Spleen (tissue), 11 donors: Measurements from ENCODE around the gene PLCH1. TPM values are rescaled to one million over a fixed set of nuclear protein-coding genes. Genes with fewer than 3 reads are reported as not detected.
"Not testable (repeated sequence)": the region's sequence is repeated elsewhere in the genome, so short reads cannot be mapped to it uniquely, and the experiment has no call there.

Experiments
- DNase-seq: peaks from one replicate; pipeline ENCODE4 v3.0.0-alpha.2; 2020
- H3K27ac ChIP-seq, 8 donors: fragments of 200-600 bp; sonication (generic) in 7 of 8; 1 replicate in 4 of 8; 2 replicates in 4 of 8; pipeline versions ENCODE4 v1.5.0 to v1.8.0; 2016 to 2021; ENCODE audit warnings: inconsistent platforms in 4 of 8, mild to moderate bottlenecking in 4 of 8, moderate library complexity in 1 of 8
- H3K27me3 ChIP-seq, 7 donors: fragments of 200-600 bp; sonication (generic) in 6 of 7; replicated peaks in 1 of 7; 1 replicate in 4 of 7; 2 replicates in 3 of 7; pipeline versions ENCODE4 v1.5.0 to v1.8.0; 2016 to 2021; ENCODE audit warnings: inconsistent platforms in 3 of 7, mild to moderate bottlenecking in 1 of 7
- H3K36me3 ChIP-seq, 6 donors: fragments of 200-600 bp; sonication (generic) in 5 of 6; 1 replicate in 4 of 6; 2 replicates in 2 of 6; pipeline versions ENCODE4 v1.5.0 to v1.8.0; 2016 to 2021; ENCODE audit warnings: inconsistent platforms in 2 of 6
- H3K4me1 ChIP-seq, 6 donors: fragments of 200-600 bp; sonication (generic) in 5 of 6; 1 replicate in 3 of 6; 2 replicates in 3 of 6; pipeline versions ENCODE4 v1.5.0 to v1.8.0; 2016 to 2021; ENCODE audit warnings: inconsistent platforms in 3 of 6
- H3K4me3 ChIP-seq, 8 donors: fragments of 200-600 bp; sonication (generic) in 7 of 8; 1 replicate in 4 of 8; 2 replicates in 4 of 8; pipeline versions ENCODE4 v1.5.0 to v1.8.0; 2016 to 2021; ENCODE audit warnings: inconsistent platforms in 4 of 8, mild to moderate bottlenecking in 4 of 8, moderate library complexity in 2 of 8
- H3K9me3 ChIP-seq, 8 donors: fragments of 200-600 bp; sonication (generic) in 7 of 8; 1 replicate in 4 of 8; 2 replicates in 4 of 8; pipeline versions ENCODE4 v1.5.0 to v1.8.0; 2016 to 2021; ENCODE audit warnings: inconsistent platforms in 4 of 8
- POLR2A ChIP-seq, 3 donors: fragments of 450-650 bp; IDR thresholded peaks; one replicate each; pipeline ENCODE4 v1.5.1; 2017; ENCODE audit warnings: antibody characterized with exemption in 3 of 3, mild to moderate bottlenecking in 1 of 3
- POLR2AphosphoS5 ChIP-seq, 3 donors: sonication (generic); formaldehyde crosslinking; IDR thresholded peaks; one replicate each; pipeline ENCODE4 v1.5.1; 2017; ENCODE audit warnings: antibody characterized with exemption in 3 of 3
- WGBS, 5 donors: extraction: QIAGEN DNeasy Blood & Tissue Kit in 3 of 5; methylation state at CpG; one replicate each; pipeline versions ENCODE4 v1.1.5 to v1.1.7; 2013 to 2018; 5-methylcytosine and 5-hydroxymethylcytosine counted together
- intact Hi-C: fragments of 100-400 bp; cut with DNase I; formaldehyde crosslinking; loops from one replicate; pipeline ENCODE4 v1.15.0; 2023; ENCODE audit warnings: low total_unique reads
- polyA plus RNA-seq, 3 donors: library from polyadenylated mRNA; stranded (reverse); fragments of 200-250 nt; gene quantifications; one replicate each; pipeline ENCODE4 v1.2.1, GENCODE V29; 2013
- total RNA-seq, 7 donors: library from RNA; depleted of rRNA in 3 of 7; stranded (reverse); fragments of >200 nt in 3 of 7; fragmentation: NEBNext Ultra II Directional in 4 of 7; extraction: Animal tissue kit (Norgen Biotek cat#: 25700) in 4 of 7; gene quantifications; one replicate each; pipeline versions ENCODE4 v1.1.0 to v1.2.1, GENCODE V29; 2016 to 2021
- TF ChIP-seq, protein P1 (sequence below), 11 experiments: fragments of 200-600 bp in 7 of 11; fragments of 450-650 bp in 4 of 11; sonication (generic) in 4 of 11; IDR thresholded peaks in 8 of 11; conservative IDR thresholded peaks in 3 of 11; 1 replicate in 7 of 11; 2 replicates in 4 of 11; pipeline versions ENCODE4 v1.4.0 to v1.8.0; 2016 to 2021; ENCODE audit warnings: antibody characterized with exemption in 11 of 11, inconsistent platforms in 4 of 11, mild to moderate bottlenecking in 1 of 11
- donor health status: healthy with polysubstance abuse.
- donor health status: DM: no; HTN: no; CAD: no; lungs with moderate emphysema.
- donor health status: DM: no; HTN: no; CAD: no.
- donor health status: Bipolar disorder and iron deficiency.
- donor health status: healthy.
- donor health status: DM: no; HTN: no; CAD: no.
- donor health status: DM: yes; HTN: yes; CAD: no.

Gene PLCH1
- total and polyA plus RNA-seq, 10 donors, result 0.02 to 0.37 (median 0.13) TPM; not detected in 1

GRCh38 chr3:155640098-155640497 is 104.8 kb downstream of the PLCH1 start:
- intact Hi-C loops, result no loop called here
- 59 to 85% (median 77%) methylated on average over 3 of the region's 3 CpGs for WGBS, 5 donors
- no peaks in the 10 kb centered on the region for H3K36me3 ChIP-seq
- no peaks in the 10 kb centered on the region for H3K27me3 ChIP-seq
- no peak for TF ChIP-seq POLR2AphosphoS5 (IDR thresholded peaks at IDR 0.05)
- TF ChIP-seq, protein P1, sequence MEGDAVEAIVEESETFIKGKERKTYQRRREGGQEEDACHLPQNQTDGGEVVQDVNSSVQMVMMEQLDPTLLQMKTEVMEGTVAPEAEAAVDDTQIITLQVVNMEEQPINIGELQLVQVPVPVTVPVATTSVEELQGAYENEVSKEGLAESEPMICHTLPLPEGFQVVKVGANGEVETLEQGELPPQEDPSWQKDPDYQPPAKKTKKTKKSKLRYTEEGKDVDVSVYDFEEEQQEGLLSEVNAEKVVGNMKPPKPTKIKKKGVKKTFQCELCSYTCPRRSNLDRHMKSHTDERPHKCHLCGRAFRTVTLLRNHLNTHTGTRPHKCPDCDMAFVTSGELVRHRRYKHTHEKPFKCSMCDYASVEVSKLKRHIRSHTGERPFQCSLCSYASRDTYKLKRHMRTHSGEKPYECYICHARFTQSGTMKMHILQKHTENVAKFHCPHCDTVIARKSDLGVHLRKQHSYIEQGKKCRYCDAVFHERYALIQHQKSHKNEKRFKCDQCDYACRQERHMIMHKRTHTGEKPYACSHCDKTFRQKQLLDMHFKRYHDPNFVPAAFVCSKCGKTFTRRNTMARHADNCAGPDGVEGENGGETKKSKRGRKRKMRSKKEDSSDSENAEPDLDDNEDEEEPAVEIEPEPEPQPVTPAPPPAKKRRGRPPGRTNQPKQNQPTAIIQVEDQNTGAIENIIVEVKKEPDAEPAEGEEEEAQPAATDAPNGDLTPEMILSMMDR (IDR thresholded peaks at IDR 0.05 in 8 of 11, conservative IDR thresholded peaks at IDR 0.05 in 3 of 11), result no peak
- TF ChIP-seq POLR2A (IDR thresholded peaks at IDR 0.05), result no peak
- no peak overlapping the region for H3K4me3 ChIP-seq
- no peaks in the 10 kb centered on the region for H3K4me1 ChIP-seq
- no peak for DNase-seq
- H3K27ac ChIP-seq, result no peak overlapping the region
- H3K9me3 ChIP-seq, result no peaks in the 10 kb centered on the region

DNA sequence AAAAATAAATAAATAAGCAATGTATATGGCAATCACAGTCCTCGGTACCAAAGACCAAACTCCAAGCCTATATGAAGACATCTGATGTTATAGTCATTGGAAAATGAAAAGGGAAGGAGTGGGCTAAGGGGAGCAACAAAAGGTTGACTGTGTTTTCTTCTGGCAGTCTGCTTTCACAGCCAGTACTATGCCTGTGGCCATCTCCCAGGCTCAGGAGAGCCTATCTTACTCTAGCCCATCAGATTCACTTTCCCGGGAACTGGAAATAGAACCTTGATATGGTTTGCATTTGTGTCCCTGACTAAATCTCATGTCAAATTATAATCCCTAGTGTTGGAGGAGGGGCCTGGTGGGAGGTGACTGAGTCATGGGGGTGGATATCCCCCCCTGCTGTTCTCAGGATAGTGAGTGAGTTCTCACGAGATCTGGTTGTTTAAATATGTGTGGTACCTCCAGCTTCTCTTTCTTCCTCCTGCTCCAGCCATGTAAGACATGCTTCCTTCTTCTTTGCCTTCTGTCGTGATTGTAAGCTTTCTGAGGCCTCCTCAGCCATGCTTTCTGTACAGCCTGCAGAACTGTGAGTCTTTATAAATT is 105.3 kb downstream of the PLCH1 start:
- WGBS, 5 donors, result 74 to 86% (median 77%) methylated on average over 4 of the region's 4 CpGs
- H3K27ac ChIP-seq, result no peak overlapping the region
- TF ChIP-seq POLR2A (IDR thresholded peaks at IDR 0.05) (no peak), POLR2AphosphoS5 (IDR thresholded peaks at IDR 0.05) (no peak)
- TF ChIP-seq, protein P1 (IDR thresholded peaks at IDR 0.05 in 8 of 11, conservative IDR thresholded peaks at IDR 0.05 in 3 of 11), result no peak
- DNase-seq, result no peak
- no peaks in the 10 kb centered on the region for H3K27me3 ChIP-seq
- H3K4me3 ChIP-seq, result no peak overlapping the region
- H3K36me3 ChIP-seq, result no peaks in the 10 kb centered on the region
- intact Hi-C loops, result no loop called here
- no peaks in the 10 kb centered on the region for H3K9me3 ChIP-seq
- no peaks in the 10 kb centered on the region for H3K4me1 ChIP-seq

GRCh38 chr3:155638461-155638860 is 106.4 kb downstream of the PLCH1 start:
- H3K9me3 ChIP-seq, intact Hi-C loops, H3K4me3 ChIP-seq, H3K4me1 ChIP-seq, H3K27me3 ChIP-seq, DNase-seq, H3K36me3 ChIP-seq, H3K27ac ChIP-seq: not testable (repeated sequence)

DNA sequence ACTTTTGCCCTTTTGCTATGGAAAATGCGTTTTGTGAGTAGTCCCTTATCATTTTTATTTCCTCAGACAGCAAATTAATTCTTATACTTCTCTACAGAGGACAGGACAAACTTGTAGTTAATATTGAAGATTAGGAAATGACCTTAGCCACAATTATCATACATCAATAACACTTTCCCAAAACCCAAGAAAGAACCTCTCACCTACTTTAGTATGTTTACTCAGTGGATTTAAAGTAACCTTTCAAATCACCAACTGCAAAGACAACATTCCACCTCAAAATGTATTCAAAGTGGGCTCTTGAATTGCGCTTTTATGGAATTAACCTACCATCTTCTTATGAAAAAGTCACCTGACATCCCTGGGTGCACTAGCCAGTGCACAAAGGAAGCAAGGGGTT is 107.3 kb downstream of the PLCH1 start:
- Histone ChIP-seq H3K4me3 (no peak overlapping the region), H3K9me3 (no peaks in the 10 kb centered on the region), H3K27me3 (no peaks in the 10 kb centered on the region), H3K4me1 (no peaks in the 10 kb centered on the region), H3K27ac (no peak overlapping the region), H3K36me3 (no peaks in the 10 kb centered on the region)
- 62 to 90% (median 65%) methylated on average over 2 of the region's 2 CpGs for WGBS, 5 donors
- TF ChIP-seq POLR2AphosphoS5 (IDR thresholded peaks at IDR 0.05), result no peak
- TF ChIP-seq POLR2A (IDR thresholded peaks at IDR 0.05), result no peak
- TF ChIP-seq, protein P1 (IDR thresholded peaks at IDR 0.05 in 8 of 11, conservative IDR thresholded peaks at IDR 0.05 in 3 of 11), result no peak
- no peak for DNase-seq
- intact Hi-C loops, result no loop called here

DNA sequence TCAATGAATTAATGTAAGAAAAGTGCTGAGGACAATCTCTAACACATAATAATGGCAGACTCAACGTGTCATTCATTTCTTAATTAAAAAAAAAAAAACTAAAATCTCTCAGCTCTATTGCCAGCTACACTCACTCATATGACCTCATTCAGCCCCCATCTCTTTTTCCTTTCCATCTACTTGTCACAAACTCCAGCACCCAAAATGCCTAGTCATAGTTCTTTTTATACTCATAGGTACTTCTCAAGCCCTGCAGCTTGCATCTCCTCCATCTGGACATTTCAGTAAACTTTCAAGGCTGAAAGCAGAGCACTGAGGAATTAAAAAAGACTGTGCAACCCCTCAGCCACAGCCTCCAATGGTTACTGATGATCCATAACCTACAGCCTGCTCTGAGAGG is 109.8 kb downstream of the PLCH1 start:
- WGBS, 5 donors, result 56 to 70% (median 61%) methylated on average over 1 of the region's 1 CpG
- no peak overlapping the region for H3K4me3 ChIP-seq
- no peaks in the 10 kb centered on the region for H3K4me1 ChIP-seq
- H3K36me3 ChIP-seq, result no peaks in the 10 kb centered on the region
- intact Hi-C loops, result no loop called here
- no peaks in the 10 kb centered on the region for H3K27me3 ChIP-seq
- TF ChIP-seq POLR2AphosphoS5 (IDR thresholded peaks at IDR 0.05), result no peak
- TF ChIP-seq, protein P1 (IDR thresholded peaks at IDR 0.05 in 8 of 11, conservative IDR thresholded peaks at IDR 0.05 in 3 of 11), result no peak
- no peak for TF ChIP-seq POLR2A (IDR thresholded peaks at IDR 0.05)
- DNase-seq, result no peak
- no peaks in the 10 kb centered on the region for H3K9me3 ChIP-seq
- no peak overlapping the region for H3K27ac ChIP-seq
